Activated CD4-positive, alpha-beta memory T cell treated with anti-CD3 and anti-CD28 coated beads for 36 hours (primary cell): ENCODE measurements around the gene PADI1. TPM values are rescaled to one million over a fixed set of nuclear protein-coding genes. Genes with fewer than 3 reads are reported as not detected.

Experiments
- CTCF ChIA-PET: fragments of 350-600 bp; sonication (Branson Sonifier 250); formaldehyde crosslinking; loops from one replicate; lab custom pipeline; 2021; ENCODE audit warnings: antibody characterized with exemption, inconsistent platforms; lab: Charles Lee
- POLR2A ChIA-PET: fragments of 350-600 bp; sonication (Branson Sonifier 250); formaldehyde crosslinking; loops from one replicate; lab custom pipeline; 2021; ENCODE audit warnings: antibody characterized with exemption; lab: Charles Lee
- DNase-seq: peaks from one replicate; pipeline ENCODE4 v3.0.0-alpha.2; 2020
- H3K27ac Mint-ChIP-seq: one replicate; pipeline ENCODE4 v1.8.0; 2021; ENCODE audit warnings: mixed read lengths
- H3K27me3 Mint-ChIP-seq: one replicate; pipeline ENCODE4 v1.8.0; 2021; ENCODE audit warnings: mixed read lengths
- H3K36me3 Mint-ChIP-seq: one replicate; pipeline ENCODE4 v1.8.0; 2021; ENCODE audit warnings: mixed read lengths
- H3K4me1 Mint-ChIP-seq: one replicate; pipeline ENCODE4 v1.8.0; 2021; ENCODE audit warnings: low read depth, mixed read lengths
- H3K4me3 Mint-ChIP-seq: one replicate; pipeline ENCODE4 v1.8.0; 2021; ENCODE audit warnings: mild to moderate bottlenecking, mixed read lengths
- H3K9me3 Mint-ChIP-seq: one replicate; pipeline ENCODE4 v1.8.0; 2021; ENCODE audit warnings: mixed read lengths
- intact Hi-C: fragments of 100-400 bp; cut with micrococcal nuclease; formaldehyde crosslinking; loops from one replicate; pipeline ENCODE4 v1.15.1; 2023
- total RNA-seq, 2 experiments: library from RNA; stranded (reverse); gene quantifications; one replicate each; pipeline ENCODE4 v1.2.3, GENCODE V29; 2021

PADI1 gene
- total RNA-seq, 2 experiments from 2014 or later: not detected

DNA sequence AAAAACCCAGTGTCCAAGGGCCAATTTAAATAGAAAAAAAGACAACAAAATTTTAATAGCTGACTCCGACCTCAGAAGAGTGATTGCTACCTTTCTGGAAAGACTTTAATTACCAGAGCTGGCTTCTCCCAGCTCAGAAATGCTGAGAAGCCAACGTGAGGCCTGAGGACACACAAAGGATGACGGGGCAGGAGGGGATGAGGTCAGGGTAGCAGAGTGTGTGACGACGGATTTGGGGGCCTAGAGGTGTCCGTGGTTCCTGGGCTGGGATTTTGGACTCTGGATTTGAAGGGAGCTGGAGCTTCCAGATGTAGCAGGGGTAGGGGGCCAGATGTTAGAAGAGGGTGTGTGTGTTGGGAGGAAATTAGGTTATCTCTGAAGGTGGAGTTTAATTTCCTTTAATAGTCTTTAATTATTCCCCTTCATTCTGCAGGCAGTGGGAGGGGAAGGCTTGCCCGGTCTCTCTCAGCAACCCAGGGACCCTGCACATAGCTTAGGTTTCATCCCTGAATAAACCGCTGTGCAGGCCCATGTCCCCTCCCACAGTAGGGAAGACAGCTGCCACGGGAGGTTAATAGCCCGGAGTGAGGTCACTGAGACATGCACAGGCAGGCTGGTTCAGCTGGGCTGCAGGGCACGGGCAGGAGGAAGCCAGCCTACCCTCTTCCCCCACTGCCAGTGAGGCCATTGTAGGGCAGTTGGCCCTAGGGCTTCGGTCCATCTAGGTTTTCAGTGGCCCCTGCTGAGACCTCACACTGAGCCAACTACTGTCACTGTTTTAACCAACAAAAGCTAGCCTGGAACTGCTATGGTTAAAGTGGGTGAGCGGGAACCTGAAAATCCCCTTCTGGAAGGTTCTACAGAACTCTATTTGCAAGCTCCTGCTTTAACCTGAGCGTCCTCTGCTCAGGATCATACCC, 40.2 kb downstream of the PADI1 start:
- ChIA-PET CTCF (interaction anchor here (2.6 to 3.0 kb wide), 2 partner anchors 9 to 120 kb away, joined by 18 read pairs; no protein-coding TSS in a partner anchor), POLR2A (no interaction called here)
- no peak for DNase-seq
- H3K27ac Mint-ChIP-seq: no peak overlapping the region
- no peaks in the 10 kb centered on the region for H3K9me3 Mint-ChIP-seq
- no peaks in the 10 kb centered on the region for H3K4me1 Mint-ChIP-seq
- no peaks in the 10 kb centered on the region for H3K36me3 Mint-ChIP-seq
- intact Hi-C loops: no loop called here
- peaks cover 1% of the 10 kb centered on the region for H3K27me3 Mint-ChIP-seq
- H3K4me3 Mint-ChIP-seq: no peak overlapping the region

DNA sequence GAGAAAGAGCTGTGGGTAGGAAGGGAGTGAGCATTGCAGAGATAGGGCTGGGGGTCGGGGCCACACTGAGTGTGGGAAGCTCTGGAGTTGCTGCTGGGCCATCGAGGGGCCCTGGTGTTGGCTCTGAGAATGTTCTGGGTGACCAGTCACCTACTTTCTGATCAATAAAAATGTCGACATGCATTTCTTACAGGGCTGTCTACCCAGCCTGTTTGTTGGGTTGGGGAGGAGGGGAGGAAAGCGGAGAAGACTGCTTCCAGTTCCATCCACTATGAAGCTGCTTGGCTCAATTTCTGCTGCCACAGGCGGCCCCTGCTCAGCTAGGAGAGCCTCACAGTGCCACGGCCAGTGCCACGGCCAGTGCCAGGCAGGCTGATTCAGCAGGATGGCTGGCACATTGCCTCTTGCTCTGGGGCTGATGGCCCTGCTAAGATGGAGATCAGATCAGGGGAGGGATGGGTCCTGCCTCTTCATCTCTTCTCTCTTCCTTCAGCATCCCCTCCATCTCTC, 40.9 kb downstream of the PADI1 start:
- CTCF ChIA-PET: interaction anchor here (2.6 to 3.0 kb wide), 2 partner anchors 9 to 121 kb away, joined by 18 read pairs; no protein-coding TSS in a partner anchor

DNA sequence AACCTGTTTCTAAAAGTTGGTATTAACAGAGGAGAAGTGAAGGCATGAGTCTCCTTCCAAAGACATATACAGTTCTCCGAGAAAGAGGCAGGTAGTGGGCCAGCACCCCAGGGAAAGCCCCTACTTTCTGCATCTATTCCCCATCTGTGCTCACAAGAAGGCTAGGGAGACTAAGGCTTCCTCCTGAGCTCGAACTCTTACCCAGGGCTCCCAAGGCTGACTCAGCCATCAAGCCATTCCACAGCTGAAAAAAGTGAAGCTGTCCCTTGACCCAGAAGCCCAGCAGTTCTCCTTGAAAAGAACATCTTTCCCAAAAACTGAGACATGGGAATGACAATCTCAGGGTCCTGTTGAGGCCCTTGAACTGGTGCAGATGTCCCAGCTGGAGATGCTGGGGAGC, 42.0 kb downstream of the PADI1 start:
- Mint-ChIP-seq H3K9me3 (no peaks in the 10 kb centered on the region), H3K4me3 (no peak overlapping the region), H3K36me3 (no peaks in the 10 kb centered on the region), H3K27ac (no peak overlapping the region), H3K4me1 (no peaks in the 10 kb centered on the region), H3K27me3 (peaks cover 8% of the 10 kb centered on the region)
- ChIA-PET CTCF (interaction anchor here (3.0 kb wide), 1 partner anchor 10 kb away, joined by 18 read pairs; no protein-coding TSS in a partner anchor), POLR2A (no interaction called here)
- intact Hi-C loops: no loop called here
- DNase-seq: no peak

More for the DNA sequence above, 40.9 kb downstream of the PADI1 start:
- Mint-ChIP-seq H3K4me3 (no peak overlapping the region), H3K9me3 (no peaks in the 10 kb centered on the region), H3K4me1 (no peaks in the 10 kb centered on the region), H3K27ac (no peak overlapping the region), H3K27me3 (peaks cover 5% of the 10 kb centered on the region), H3K36me3 (no peaks in the 10 kb centered on the region)
- no peak for DNase-seq
- POLR2A ChIA-PET: no interaction called here
- intact Hi-C loops: no loop called here

DNA sequence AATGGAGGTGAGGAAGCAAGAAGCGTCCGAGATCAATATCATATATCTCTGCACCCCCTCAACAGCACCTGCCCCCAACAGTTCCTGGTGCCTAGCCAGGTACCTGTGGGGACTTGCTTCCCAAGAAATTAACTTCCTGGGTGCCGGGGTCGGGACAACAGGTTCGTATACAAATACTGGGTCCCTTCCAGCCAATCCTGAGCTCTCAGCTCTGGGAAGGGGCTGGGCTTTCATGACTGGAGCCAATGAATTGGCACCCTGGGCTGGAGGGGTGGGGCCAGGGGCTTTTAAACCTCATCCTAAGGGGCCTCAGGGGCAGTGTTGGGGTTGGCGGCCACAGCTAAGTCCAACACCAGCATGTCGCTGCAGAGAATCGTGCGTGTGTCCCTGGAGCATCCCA, 43.9 kb downstream of the PADI1 start, which contains the start of gene PADI3:
Gene PADI3 (plus strand): TSS at position 318 of the 400 bp plus-strand sequence. CDS start 40 bp downstream, at position 358.
- no peaks in the 10 kb centered on the region for H3K9me3 Mint-ChIP-seq
- no peak for DNase-seq
- peaks cover 13% of the 10 kb centered on the region for H3K27me3 Mint-ChIP-seq
- H3K27ac Mint-ChIP-seq: no peak within 1 kb of the TSS
- intact Hi-C loops: no loop called here
- H3K4me1 Mint-ChIP-seq: no peaks in the 10 kb centered on the region
- no peaks in the 10 kb centered on the region for H3K36me3 Mint-ChIP-seq
- CTCF ChIA-PET: interaction anchor here (1.6 kb wide), 1 partner anchor 12 kb away, joined by 6 read pairs; no protein-coding TSS in a partner anchor
- no peak within 1 kb of the TSS for H3K4me3 Mint-ChIP-seq
- POLR2A ChIA-PET: no interaction called here

DNA sequence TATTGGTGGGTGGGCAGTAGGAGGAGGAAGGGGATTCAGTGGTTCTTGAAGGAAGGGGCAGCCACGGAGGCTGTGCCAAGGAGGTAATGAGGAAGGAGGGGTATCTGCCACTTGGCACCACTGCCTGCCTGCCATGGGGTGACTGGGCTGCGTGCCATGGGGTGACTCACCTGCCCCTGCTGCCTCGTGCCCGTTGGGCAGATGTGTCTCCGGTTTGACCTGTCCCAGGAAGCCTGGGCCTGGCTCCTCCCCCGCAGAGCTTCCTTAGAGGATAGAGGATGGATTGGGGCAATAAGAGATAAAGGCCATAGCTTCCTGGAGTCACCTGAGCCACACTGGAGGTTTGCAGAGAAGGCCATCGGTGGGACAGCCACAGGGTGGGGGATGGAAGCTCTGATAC, 45.7 kb downstream of the PADI1 start:
- DNase-seq: peak; percentile 10
- Mint-ChIP-seq H3K27ac (no peak overlapping the region), H3K36me3 (no peaks in the 10 kb centered on the region), H3K9me3 (no peaks in the 10 kb centered on the region), H3K27me3 (peaks cover 14% of the 10 kb centered on the region), H3K4me3 (no peak overlapping the region), H3K4me1 (no peaks in the 10 kb centered on the region)
- intact Hi-C loops: no loop called here
- POLR2A ChIA-PET: no interaction called here
- CTCF ChIA-PET: no interaction called here

DNA sequence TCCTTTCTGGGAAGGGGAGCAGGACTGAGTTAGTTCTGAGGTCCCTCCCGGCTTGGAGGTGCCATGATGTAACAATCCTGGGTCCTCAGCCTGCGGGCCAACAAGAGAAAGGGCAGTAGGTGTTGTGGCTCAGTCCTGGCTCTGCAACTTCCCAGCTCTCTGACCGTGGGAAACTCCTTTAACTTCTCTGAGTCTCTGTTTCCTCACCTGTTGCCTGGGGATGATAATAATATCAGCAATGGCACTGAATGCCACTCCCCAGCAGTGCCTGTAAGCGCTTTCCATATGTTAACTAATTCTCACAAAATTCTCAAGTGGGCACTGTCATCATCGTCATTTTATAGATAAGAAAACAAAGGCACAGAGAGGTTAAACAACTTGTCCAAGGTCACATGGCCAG, 46.3 kb downstream of the PADI1 start:
- H3K9me3 Mint-ChIP-seq: no peaks in the 10 kb centered on the region
- CTCF ChIA-PET: no interaction called here

DNA sequence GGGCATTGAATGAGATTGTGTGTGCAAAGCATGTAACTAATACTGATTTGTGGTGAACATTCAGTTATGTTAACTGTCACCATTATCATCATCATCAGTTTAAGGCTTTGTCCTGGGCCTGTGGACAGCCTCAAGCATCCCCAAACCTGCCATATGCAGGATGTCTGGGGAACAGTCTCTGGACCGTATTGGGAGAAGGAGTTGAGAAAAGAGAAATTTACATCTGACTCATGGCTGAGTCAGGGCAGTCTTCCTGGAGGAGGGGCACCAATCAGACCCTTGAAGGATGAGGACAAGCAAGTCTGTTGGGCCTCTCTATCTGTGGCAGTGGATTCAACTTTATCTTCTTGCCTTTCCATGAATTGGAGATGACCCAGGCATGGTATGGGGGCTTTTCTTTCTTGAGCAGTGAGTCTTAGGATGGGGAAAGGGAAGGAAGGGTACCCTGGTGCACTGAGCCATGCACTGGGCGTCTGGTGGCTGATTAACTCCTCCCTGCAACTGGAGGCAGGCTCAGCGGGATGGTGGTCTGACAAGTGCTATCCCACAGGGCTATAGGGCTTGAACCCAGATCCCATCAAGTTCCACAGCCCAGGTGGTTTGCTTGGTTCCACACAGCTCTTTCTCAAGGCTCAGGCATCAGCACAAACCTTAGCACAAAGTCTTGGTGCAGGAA, 46.9 kb downstream of the PADI1 start:
- intact Hi-C loops: no loop called here
- no peak for DNase-seq
- Mint-ChIP-seq H3K36me3 (no peaks in the 10 kb centered on the region), H3K4me1 (no peaks in the 10 kb centered on the region), H3K27me3 (peaks cover 19% of the 10 kb centered on the region), H3K4me3 (no peak overlapping the region), H3K27ac (no peak overlapping the region), H3K9me3 (no peaks in the 10 kb centered on the region)
- CTCF ChIA-PET: no interaction called here
- POLR2A ChIA-PET: no interaction called here

More for the DNA sequence above, 46.3 kb downstream of the PADI1 start:
- intact Hi-C loops: no loop called here
- DNase-seq: no peak
- POLR2A ChIA-PET: no interaction called here
- H3K4me3 Mint-ChIP-seq: no peak overlapping the region
- H3K27ac Mint-ChIP-seq: no peak overlapping the region
- peaks cover 19% of the 10 kb centered on the region for H3K27me3 Mint-ChIP-seq
- H3K4me1 Mint-ChIP-seq: no peaks in the 10 kb centered on the region
- no peaks in the 10 kb centered on the region for H3K36me3 Mint-ChIP-seq

DNA sequence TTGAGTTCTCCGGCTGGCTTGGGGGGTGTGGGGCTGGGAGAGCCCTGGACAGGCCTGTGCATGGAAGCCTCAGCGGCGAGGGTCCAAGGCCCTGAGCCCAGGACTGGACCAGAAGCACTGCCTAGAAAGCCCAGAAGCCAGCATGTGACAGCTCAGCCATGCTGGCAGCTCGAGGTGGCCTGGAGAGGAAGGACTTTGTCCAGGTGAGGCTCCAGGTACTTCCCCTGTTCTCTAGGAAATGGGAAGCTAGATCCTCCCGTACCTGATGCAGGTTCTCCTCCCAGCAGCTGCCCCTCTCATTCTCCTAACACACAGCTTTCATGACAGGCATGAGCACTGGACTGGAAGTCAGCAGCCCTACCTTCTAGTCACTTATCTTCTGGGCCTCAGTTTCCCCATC, 50.4 kb downstream of the PADI1 start:
- intact Hi-C loops: no loop called here
- Mint-ChIP-seq H3K9me3 (no peaks in the 10 kb centered on the region), H3K36me3 (no peaks in the 10 kb centered on the region), H3K27ac (no peak overlapping the region), H3K4me1 (no peaks in the 10 kb centered on the region), H3K4me3 (no peak overlapping the region), H3K27me3 (peaks cover 15% of the 10 kb centered on the region)
- DNase-seq: no peak
- CTCF ChIA-PET: no interaction called here
- POLR2A ChIA-PET: no interaction called here

DNA sequence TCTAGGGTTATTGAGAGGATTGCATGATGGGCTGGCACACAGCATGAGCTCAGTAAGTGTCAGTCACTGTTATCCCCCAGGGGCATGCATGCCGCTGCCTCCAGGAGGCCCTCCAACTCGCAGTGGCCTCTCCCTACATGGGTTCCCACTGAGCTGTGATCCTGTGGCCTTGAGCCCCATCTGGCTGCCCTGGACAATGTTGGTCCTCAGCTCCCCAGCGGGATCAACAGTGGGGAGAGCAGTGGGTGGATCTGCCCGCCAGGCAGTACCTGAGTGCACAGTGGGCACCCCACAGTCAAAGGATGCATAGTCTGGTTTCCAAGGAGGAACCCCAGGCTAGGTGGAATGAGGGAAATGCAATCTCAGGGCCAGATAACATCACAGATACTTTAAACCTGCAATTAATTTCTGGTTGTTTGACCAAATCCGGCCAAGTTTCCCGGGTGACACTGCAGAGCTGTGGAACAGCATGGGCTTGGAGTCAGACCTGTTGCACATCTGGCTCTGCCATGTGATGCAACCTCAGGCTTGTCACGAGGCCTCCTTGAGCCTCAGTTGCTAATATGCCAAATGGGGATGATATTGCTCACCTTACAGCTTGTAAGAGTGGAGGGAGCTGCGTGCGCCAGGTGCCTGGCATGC, 53.3 kb downstream of the PADI1 start:
- Mint-ChIP-seq H3K4me3 (no peak overlapping the region), H3K9me3 (no peaks in the 10 kb centered on the region), H3K4me1 (no peaks in the 10 kb centered on the region), H3K36me3 (no peaks in the 10 kb centered on the region), H3K27me3 (peaks cover 6% of the 10 kb centered on the region), H3K27ac (no peak overlapping the region)
- intact Hi-C loops: no loop called here
- DNase-seq: no peak
- ChIA-PET CTCF (no interaction called here), POLR2A (no interaction called here)

DNA sequence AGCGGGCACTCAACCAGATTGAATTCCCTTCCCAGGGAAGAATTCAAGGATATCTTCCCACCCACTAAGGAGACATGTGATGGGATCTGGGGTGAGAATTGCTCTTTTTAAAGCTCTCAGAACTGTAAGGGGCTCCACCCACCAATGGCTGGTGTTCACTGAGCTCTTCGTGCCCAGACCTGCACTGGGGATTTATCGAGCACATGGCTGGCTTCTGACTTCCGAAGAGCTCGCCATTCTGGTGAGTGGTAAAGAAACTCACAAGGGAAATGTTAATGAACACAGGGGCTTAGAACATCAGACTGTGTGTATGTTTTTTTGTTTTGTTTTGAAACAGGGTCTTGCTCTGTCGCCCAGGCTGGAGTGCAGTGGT, 53.8 kb downstream of the PADI1 start:
- no peak overlapping the region for H3K27ac Mint-ChIP-seq
- no peaks in the 10 kb centered on the region for H3K4me1 Mint-ChIP-seq
- peaks cover 6% of the 10 kb centered on the region for H3K27me3 Mint-ChIP-seq
- ChIA-PET CTCF (interaction anchor here (1.0 kb wide), 1 partner anchor 14 kb away, joined by 4 read pairs; no protein-coding TSS in a partner anchor), POLR2A (no interaction called here)
- no peak overlapping the region for H3K4me3 Mint-ChIP-seq
- no peaks in the 10 kb centered on the region for H3K9me3 Mint-ChIP-seq
- no peaks in the 10 kb centered on the region for H3K36me3 Mint-ChIP-seq
- intact Hi-C loops: no loop called here
- no peak for DNase-seq

DNA sequence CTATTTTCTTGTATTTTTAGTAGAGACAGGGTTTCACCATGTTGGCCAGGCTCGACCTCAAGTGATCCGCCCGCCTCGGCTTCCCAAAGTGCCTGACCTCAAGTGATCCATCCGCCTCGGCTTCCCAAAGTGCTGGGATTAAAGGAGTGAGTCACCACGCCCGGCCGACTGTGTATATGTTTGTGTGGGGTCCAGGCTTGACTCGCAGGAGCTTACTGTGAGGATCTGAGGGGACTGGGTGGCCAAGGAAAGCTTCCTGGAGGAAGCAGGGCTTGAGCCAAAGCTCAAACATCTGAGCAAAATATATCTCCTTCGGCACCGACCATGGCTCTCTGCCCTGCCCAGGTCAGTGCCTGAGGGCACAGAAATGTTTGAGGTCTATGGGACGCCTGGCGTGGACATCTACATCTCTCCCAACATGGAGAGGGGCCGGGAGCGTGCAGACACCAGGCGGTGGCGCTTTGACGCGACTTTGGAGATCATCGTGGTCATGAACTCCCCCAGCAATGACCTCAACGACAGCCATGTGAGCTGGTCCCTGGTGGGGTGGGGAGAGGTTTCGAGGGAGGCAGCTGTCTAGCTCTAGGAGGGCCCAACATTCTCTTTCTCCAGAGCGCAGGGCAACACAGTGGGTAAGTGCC, 54.4 kb downstream of the PADI1 start:
- DNase-seq: no peak
- H3K9me3 Mint-ChIP-seq: no peaks in the 10 kb centered on the region
- no peaks in the 10 kb centered on the region for H3K36me3 Mint-ChIP-seq
- ChIA-PET CTCF (interaction anchor here (0.6 to 1.0 kb wide), 2 partner anchors 13 to 1969 kb away, joined by 3 to 4 read pairs; no protein-coding TSS in a partner anchor), POLR2A (no interaction called here)
- H3K4me1 Mint-ChIP-seq: no peaks in the 10 kb centered on the region
- H3K27ac Mint-ChIP-seq: no peak overlapping the region
- H3K4me3 Mint-ChIP-seq: no peak overlapping the region
- peaks cover 6% of the 10 kb centered on the region for H3K27me3 Mint-ChIP-seq
- intact Hi-C loops: no loop called here
